ENCODE measurements around the gene NCOR2.

DNA sequence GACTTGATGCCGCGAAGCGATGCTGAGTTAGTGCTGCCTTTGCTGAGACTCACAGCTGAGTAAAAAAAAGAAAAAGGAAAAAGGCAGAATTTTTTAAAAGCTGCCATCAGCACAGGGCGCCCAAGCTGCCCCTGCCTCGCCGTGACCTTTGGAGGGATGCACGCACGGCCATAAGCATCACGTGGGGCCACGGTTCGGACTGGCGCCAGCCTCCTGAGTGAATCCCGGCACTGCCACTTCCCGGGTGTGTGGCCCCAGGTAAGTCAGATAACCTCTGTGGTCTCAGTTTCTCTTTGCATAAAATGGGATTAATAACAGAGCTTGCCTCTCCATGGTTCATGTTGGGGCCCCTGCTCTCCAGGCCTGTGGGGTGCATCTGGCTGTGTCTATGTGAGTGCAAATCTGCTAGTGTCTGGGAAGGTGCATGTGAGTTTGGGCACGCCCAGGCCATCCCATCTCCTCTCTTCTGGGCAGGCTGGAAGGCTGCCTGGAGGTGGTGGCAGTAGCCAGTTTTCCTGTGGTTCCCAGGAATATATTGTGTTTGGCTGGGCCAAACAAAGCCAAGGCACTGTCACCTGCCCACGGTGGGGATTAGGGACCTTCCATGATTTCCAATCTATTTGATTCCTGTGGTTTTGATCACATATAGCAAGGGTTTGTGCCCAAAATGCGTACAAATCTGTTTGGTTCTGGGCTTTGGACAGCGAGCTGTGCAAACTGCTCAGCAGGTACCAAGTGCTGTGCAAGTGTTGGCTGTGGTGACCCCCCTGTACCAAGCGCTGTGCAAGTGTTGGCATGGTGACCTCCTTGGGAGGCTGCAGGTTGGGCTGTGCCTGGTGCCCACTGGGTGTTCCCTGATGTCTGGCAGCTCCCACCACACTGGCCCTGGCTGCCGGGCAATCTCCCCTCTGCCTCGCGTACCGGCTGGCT is 43.5 kb upstream of the NCOR2 start:
- TF ChIP-seq, protein P1, sequence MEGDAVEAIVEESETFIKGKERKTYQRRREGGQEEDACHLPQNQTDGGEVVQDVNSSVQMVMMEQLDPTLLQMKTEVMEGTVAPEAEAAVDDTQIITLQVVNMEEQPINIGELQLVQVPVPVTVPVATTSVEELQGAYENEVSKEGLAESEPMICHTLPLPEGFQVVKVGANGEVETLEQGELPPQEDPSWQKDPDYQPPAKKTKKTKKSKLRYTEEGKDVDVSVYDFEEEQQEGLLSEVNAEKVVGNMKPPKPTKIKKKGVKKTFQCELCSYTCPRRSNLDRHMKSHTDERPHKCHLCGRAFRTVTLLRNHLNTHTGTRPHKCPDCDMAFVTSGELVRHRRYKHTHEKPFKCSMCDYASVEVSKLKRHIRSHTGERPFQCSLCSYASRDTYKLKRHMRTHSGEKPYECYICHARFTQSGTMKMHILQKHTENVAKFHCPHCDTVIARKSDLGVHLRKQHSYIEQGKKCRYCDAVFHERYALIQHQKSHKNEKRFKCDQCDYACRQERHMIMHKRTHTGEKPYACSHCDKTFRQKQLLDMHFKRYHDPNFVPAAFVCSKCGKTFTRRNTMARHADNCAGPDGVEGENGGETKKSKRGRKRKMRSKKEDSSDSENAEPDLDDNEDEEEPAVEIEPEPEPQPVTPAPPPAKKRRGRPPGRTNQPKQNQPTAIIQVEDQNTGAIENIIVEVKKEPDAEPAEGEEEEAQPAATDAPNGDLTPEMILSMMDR (IDR thresholded peaks at IDR 0.05): no peak
- TF ChIP-seq EP300 (IDR thresholded peaks at IDR 0.05) (no peak), POLR2A (IDR thresholded peaks at IDR 0.05) (no peak)

Data from tibial nerve (tissue), 4 donors.